Vagina (tissue), 2 donors: Measurements from ENCODE around the gene BEST3.

Experiments used
- POLR2A ChIP-seq, 2 donors: fragments of 450-650 bp; IDR thresholded peaks; one replicate each; pipeline ENCODE4 v1.6.1; 2017; ENCODE audit warnings: antibody characterized with exemption in 2 of 2, mild to moderate bottlenecking in 2 of 2, moderate library complexity in 2 of 2
- TF ChIP-seq, protein P1 (sequence below), 3 experiments: fragments of 450-650 bp in 2 of 3; fragments of 200-600 bp in 1 of 3; sonication (generic) in 1 of 3; IDR thresholded peaks; one replicate each; pipeline ENCODE4 v1.5.1; 2017 to 2019; ENCODE audit warnings: antibody characterized with exemption in 3 of 3, mild to moderate bottlenecking in 2 of 3, moderate library complexity in 2 of 3

DNA sequence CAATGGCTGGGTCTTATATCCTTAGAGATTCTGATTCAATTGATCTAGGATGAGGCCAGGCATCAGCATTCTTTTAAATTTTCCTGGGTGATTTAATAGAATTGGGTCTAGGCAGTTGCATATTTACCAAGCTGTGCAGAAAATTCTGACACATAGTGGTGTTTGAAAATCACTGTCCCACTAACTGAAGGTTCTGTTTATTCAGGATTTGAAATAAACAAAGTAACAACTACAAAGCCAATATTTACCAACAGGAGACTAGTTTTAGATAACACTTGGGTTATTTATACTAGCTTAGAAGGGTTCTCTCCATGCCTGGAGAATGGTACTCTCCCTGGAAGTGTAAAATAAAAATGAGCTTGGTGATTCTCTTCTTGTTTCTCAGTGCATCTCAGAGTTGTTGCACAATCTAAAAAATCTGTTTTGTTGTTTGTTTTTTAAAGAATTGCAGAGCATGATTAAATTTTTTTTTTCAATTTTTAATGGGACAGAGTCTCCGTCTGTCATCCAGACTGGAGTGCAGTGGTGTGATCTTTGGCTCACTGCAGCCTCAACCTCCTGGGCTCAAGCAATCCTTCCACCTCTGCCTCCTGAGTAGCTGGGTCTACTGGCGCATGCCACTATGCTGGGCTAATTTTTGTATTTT is 16.9 kb downstream of the BEST3 start:
- TF ChIP-seq, protein P1, sequence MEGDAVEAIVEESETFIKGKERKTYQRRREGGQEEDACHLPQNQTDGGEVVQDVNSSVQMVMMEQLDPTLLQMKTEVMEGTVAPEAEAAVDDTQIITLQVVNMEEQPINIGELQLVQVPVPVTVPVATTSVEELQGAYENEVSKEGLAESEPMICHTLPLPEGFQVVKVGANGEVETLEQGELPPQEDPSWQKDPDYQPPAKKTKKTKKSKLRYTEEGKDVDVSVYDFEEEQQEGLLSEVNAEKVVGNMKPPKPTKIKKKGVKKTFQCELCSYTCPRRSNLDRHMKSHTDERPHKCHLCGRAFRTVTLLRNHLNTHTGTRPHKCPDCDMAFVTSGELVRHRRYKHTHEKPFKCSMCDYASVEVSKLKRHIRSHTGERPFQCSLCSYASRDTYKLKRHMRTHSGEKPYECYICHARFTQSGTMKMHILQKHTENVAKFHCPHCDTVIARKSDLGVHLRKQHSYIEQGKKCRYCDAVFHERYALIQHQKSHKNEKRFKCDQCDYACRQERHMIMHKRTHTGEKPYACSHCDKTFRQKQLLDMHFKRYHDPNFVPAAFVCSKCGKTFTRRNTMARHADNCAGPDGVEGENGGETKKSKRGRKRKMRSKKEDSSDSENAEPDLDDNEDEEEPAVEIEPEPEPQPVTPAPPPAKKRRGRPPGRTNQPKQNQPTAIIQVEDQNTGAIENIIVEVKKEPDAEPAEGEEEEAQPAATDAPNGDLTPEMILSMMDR (IDR thresholded peaks at IDR 0.05), result no peak
- no peak for TF ChIP-seq POLR2A (IDR thresholded peaks at IDR 0.05)
